ENCODE measurements around the gene RPL28. TPM values are rescaled to one million over a fixed set of nuclear protein-coding genes. Genes with fewer than 3 reads are reported as not detected.

RPL28 gene
- total and polyA plus RNA-seq, 2 donors (not counting 3 experiments of a cell fraction or from before 2014, with no cell fraction given) = 1,872 to 3,435 TPM

DNA sequence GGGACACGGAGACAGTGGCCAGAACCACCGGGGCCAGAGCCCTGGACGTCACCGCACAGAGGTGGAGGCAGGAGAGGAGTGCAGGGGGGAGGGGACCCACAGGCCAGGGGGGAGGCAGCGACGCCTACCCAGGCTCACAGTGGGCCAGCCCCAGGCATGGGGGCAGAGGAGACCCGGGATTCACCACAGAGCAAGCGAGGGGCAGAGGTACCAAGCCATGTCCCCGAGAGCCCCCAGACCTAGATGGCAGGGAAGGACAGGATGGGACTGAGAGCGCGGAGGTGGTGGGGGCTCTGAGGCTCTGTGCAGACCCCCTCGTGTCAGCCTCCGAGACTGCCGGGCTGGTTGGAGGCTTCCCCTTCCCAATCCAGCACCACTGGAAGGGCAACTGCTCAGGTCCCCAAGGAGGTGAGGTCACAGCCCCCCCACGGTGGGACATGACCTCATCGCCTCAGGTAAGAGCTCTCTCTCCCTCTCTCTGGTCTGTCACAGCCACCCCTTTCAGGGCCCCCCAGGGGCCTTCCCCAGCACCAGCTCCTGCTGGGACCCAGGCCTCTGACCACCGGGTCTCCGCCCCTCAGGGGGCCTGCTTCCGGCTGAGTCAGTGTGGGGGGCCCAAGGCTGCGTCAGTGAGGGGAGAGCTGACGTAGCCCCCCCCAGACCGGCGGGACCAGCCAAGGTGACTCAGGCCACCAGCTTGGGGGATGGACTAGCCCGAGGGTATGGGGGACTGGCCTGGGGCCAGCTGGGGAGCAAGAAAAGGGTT is 13.2 kb upstream of the RPL28 start:
- Histone ChIP-seq H3K79me2 (ENCODE audit: control insufficient read depth, insufficient read depth, low read length) (no peaks in the 10 kb centered on the region), H3K4me3 (replicated peaks in 1 of 3; ENCODE audit: insufficient read depth in 1 of 3, low read depth in 1 of 3, low read length in 3 of 3) (no peak overlapping the region), H3K27me3 (ENCODE audit: control insufficient read depth in 2 of 2, insufficient read depth in 2 of 2, low read length in 2 of 2) (peaks cover 18 to 32% of the 10 kb centered on the region in 2 experiments), H3K9me1 (replicated peaks; ENCODE audit: control insufficient read depth, extremely low read depth, insufficient read depth, low read length) (no peaks in the 10 kb centered on the region), H3K4me2 (ENCODE audit: insufficient read depth, low read length) (no peak overlapping the region), H3K4me1 (ENCODE audit: control insufficient read depth, extremely low read depth, insufficient read depth, low read length) (peaks cover 3% of the 10 kb centered on the region), H3K27ac (ENCODE audit: insufficient read depth, low read depth, low read length) (no peak overlapping the region), H3K36me3 (ENCODE audit: control insufficient read depth in 2 of 2, extremely low read depth in 1 of 2, insufficient read depth in 2 of 2, low read length in 2 of 2) (no peaks in the 10 kb centered on the region), H3K9ac (replicated peaks; ENCODE audit: extremely low read depth, insufficient read depth, low read length) (no peak overlapping the region), H4K20me1 (replicated peaks; ENCODE audit: control insufficient read depth, extremely low read depth, insufficient read depth, low read length) (no peaks in the 10 kb centered on the region), H3K9me3 (replicated peaks; ENCODE audit: control insufficient read depth, insufficient read depth, low read length) (no peaks in the 10 kb centered on the region), H2AFZ (ENCODE audit: low read depth, low read length) (no peak overlapping the region)
- FAIRE-seq = no peak
- POLR2A ChIA-PET = no interaction called here
- TF ChIP-seq, protein P1, sequence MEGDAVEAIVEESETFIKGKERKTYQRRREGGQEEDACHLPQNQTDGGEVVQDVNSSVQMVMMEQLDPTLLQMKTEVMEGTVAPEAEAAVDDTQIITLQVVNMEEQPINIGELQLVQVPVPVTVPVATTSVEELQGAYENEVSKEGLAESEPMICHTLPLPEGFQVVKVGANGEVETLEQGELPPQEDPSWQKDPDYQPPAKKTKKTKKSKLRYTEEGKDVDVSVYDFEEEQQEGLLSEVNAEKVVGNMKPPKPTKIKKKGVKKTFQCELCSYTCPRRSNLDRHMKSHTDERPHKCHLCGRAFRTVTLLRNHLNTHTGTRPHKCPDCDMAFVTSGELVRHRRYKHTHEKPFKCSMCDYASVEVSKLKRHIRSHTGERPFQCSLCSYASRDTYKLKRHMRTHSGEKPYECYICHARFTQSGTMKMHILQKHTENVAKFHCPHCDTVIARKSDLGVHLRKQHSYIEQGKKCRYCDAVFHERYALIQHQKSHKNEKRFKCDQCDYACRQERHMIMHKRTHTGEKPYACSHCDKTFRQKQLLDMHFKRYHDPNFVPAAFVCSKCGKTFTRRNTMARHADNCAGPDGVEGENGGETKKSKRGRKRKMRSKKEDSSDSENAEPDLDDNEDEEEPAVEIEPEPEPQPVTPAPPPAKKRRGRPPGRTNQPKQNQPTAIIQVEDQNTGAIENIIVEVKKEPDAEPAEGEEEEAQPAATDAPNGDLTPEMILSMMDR (IDR thresholded peaks at IDR 0.05; ENCODE audit: extremely low read depth in 1 of 2, insufficient read depth in 1 of 2, low read depth in 1 of 2, low read length in 2 of 2) = no peak
- TF ChIP-seq POLR2AphosphoS5 (IDR thresholded peaks at IDR 0.05; ENCODE audit: insufficient read depth, low read depth, low read length) (no peak), FOS (IDR thresholded peaks at IDR 0.05; ENCODE audit: borderline replicate concordance, insufficient read depth, low read length) (no peak), GATA2 (IDR thresholded peaks at IDR 0.05; ENCODE audit: insufficient read depth, insufficient read length, low read depth, low read length) (no peak), MYC (IDR thresholded peaks at IDR 0.05; ENCODE audit: low read depth, low read length) (no peak), EZH2 (IDR thresholded peaks at IDR 0.05; ENCODE audit: borderline replicate concordance, low read depth, low read length, severe bottlenecking) (no peak), POLR2A (IDR thresholded peaks at IDR 0.05; ENCODE audit: low read depth, low read length) (no peak), JUN (IDR thresholded peaks at IDR 0.05; ENCODE audit: borderline replicate concordance, insufficient read depth, insufficient read length, low read depth) (no peak)
- dilution Hi-C loops (cut with MboI; ENCODE audit: extremely low pct_ligation_motif_present, low sequenced_read_pairs) = no loop called here
- no peak for DNase-seq (ENCODE audit: low read depth, low spot score)
- CTCF ChIA-PET = interaction anchor here (1.2 to 1.3 kb wide), 3 partner anchors 12 to 71 kb away, joined by 3 to 7 read pairs (median 4); partner anchors contain the start of genes KMT5C and TMEM238
- intact Hi-C loops (cut with micrococcal nuclease) = no loop called here
- BruUV-seq (replicated peaks) = no TSS peak
